Mucosa of gallbladder (tissue), 1 donor: Measurements from ENCODE around the gene PPP1R16B. TPM values are rescaled to one million over a fixed set of nuclear protein-coding genes. Genes with fewer than 3 reads are reported as not detected.

Experiments used
- DNase-seq: peaks from one replicate; pipeline ENCODE4 v3.0.0-alpha.2; 2020; ENCODE audit warnings: low spot score
- total RNA-seq: library from RNA; stranded (reverse); gene quantifications from one replicate; pipeline ENCODE4 v1.2.1, GENCODE V29; 2021
- donor health status: DM: no; HTN: no; CAD: no.

PPP1R16B gene
- total RNA-seq, 1 donor from 2014 or later = 4.1 TPM

- no peak for DNase-seq
Measured at GRCh38 chr20:38875175-38875993, 69.9 kb downstream of the PPP1R16B start.

GRCh38 chr20:38877483-38877882 lies 72.0 kb downstream of the PPP1R16B start:
- DNase-seq = no peak

GRCh38 chr20:38878866-38879265 lies 73.4 kb downstream of the PPP1R16B start:
- no peak for DNase-seq

- DNase-seq = no peak
Measured at GRCh38 chr20:38880952-38881735, 75.6 kb downstream of the PPP1R16B start.

GRCh38 chr20:38881806-38882440 lies 76.4 kb downstream of the PPP1R16B start:
- DNase-seq = no peak

- no peak for DNase-seq
Measured at GRCh38 chr20:38882600-38882999, 77.1 kb downstream of the PPP1R16B start.

- DNase-seq = no peak
Measured at GRCh38 chr20:38883081-38883980, 77.8 kb downstream of the PPP1R16B start.

GRCh38 chr20:38883981-38884733 lies 78.7 kb downstream of the PPP1R16B start:
- DNase-seq = no peak

- no peak for DNase-seq
Measured at GRCh38 chr20:38885357-38885756, 79.9 kb downstream of the PPP1R16B start.

- DNase-seq = no peak
Measured at GRCh38 chr20:38888059-38888831, 82.7 kb downstream of the PPP1R16B start.

- no peak for DNase-seq
Measured at GRCh38 chr20:38889050-38889449, 83.6 kb downstream of the PPP1R16B start.

GRCh38 chr20:38889792-38890496 lies 84.4 kb downstream of the PPP1R16B start:
- DNase-seq = no peak

- DNase-seq = no peak
Measured at GRCh38 chr20:38890497-38890818, 85.0 kb downstream of the PPP1R16B start.

- DNase-seq = no peak
Measured at GRCh38 chr20:38892091-38892981, 86.8 kb downstream of the PPP1R16B start.

- no peak for DNase-seq
Measured at GRCh38 chr20:38893056-38893564, 87.6 kb downstream of the PPP1R16B start.

- DNase-seq = peak; percentile 64
Measured at GRCh38 chr20:38893565-38894090, 88.1 kb downstream of the PPP1R16B start.

GRCh38 chr20:38894091-38894847 lies 88.8 kb downstream of the PPP1R16B start:
- DNase-seq = no peak
